Prostate gland (tissue), 2 donors: Measurements from ENCODE around the gene NUS1. TPM values are rescaled to one million over a fixed set of nuclear protein-coding genes. Genes with fewer than 3 reads are reported as not detected.
"Not testable (repeated sequence)": the region's sequence is repeated elsewhere in the genome, so short reads cannot be mapped to it uniquely, and the experiment has no call there.

Experiments used
- DNase-seq: peaks from one replicate; pipeline ENCODE4 v3.0.0-alpha.2; 2019; ENCODE audit warnings: low spot score
- H3K27ac ChIP-seq, 2 donors: fragments of 200-600 bp; sonication (generic); 2 replicates each; pipeline ENCODE4 v1.5.1; 2017 to 2019
- H3K27me3 ChIP-seq: fragments of 200-600 bp; sonication (generic); replicated peaks from 2 replicates; pipeline ENCODE4 v1.5.1; 2019; ENCODE audit not compliant: insufficient read depth
- H3K36me3 ChIP-seq, 2 donors: fragments of 200-600 bp; sonication (generic); 1 replicate in 1 of 2; 2 replicates in 1 of 2; pipeline versions ENCODE4 v1.5.1 to v1.8.1; 2017 to 2019
- H3K4me1 ChIP-seq: fragments of 200-600 bp; sonication (generic); replicated peaks from 2 replicates; pipeline ENCODE4 v1.5.1; 2019
- H3K4me3 ChIP-seq, 2 donors: fragments of 200-600 bp; sonication (generic); 2 replicates each; pipeline ENCODE4 v1.5.1; 2017 to 2019
- H3K9me3 ChIP-seq: fragments of 200-600 bp; sonication (generic); 2 replicates; pipeline ENCODE4 v1.5.1; 2017
- CTCF ChIP-seq, 4 experiments: fragments of 200-600 bp in 2 of 4; fragments of 450-650 bp in 2 of 4; sonication (generic) in 2 of 4; IDR thresholded peaks; 1 replicate in 3 of 4; 2 replicates in 1 of 4; pipeline ENCODE4 v1.5.1; 2016 to 2019; ENCODE audit warnings: antibody characterized with exemption in 4 of 4, mild to moderate bottlenecking in 2 of 4, moderate library complexity in 2 of 4
- POLR2A ChIP-seq: fragments of 450-650 bp; IDR thresholded peaks from one replicate; pipeline ENCODE4 v1.6.1; 2016; ENCODE audit warnings: antibody characterized with exemption, mild to moderate bottlenecking
- POLR2AphosphoS5 ChIP-seq: sonication (generic); formaldehyde crosslinking; IDR thresholded peaks from one replicate; pipeline ENCODE4 v1.6.1; 2017; ENCODE audit warnings: antibody characterized with exemption
- WGBS: methylation state at CpG from one replicate; pipeline ENCODE4 v1.1.5; 2018; 5-methylcytosine and 5-hydroxymethylcytosine counted together
- intact Hi-C: fragments of 100-400 bp; cut with DNase I; formaldehyde crosslinking; loops from one replicate; pipeline ENCODE4 v1.14.2; 2022
- total RNA-seq, 2 donors: library from RNA; depleted of rRNA; stranded (reverse); fragments of >200 nt; gene quantifications; one replicate each; pipeline ENCODE4 v1.1.0, GENCODE V29; 2016

The NUS1 gene
- total RNA-seq, 2 donors from 2014 or later, result 17.5 to 26.1 TPM

- intact Hi-C loops, result no loop called here
- Histone ChIP-seq H3K27me3 (no peaks in the 10 kb centered on the region), H3K4me1 (no peaks in the 10 kb centered on the region), H3K27ac (no peak overlapping the region), H3K4me3 (no peak overlapping the region), H3K9me3 (no peaks in the 10 kb centered on the region), H3K36me3 (no peaks in the 10 kb centered on the region)
- WGBS, result 99% methylated on average over 2 of the region's 2 CpGs
- no peak for TF ChIP-seq POLR2AphosphoS5
- TF ChIP-seq CTCF (IDR thresholded peaks at IDR 0.05), result no peak
- TF ChIP-seq POLR2A, result no peak
- no peak for DNase-seq
Measured at GRCh38 chr6:117685359-117685758, 10.1 kb downstream of the NUS1 start.

GRCh38 chr6:117687021-117687648 is 11.9 kb downstream of the NUS1 start:
- TF ChIP-seq POLR2AphosphoS5 (no peak), CTCF (IDR thresholded peaks at IDR 0.05) (no peak), POLR2A (no peak)
- Histone ChIP-seq H3K4me1 (no peaks in the 10 kb centered on the region), H3K36me3 (no peaks in the 10 kb centered on the region), H3K4me3 (no peak overlapping the region), H3K27ac (no peak overlapping the region), H3K27me3 (no peaks in the 10 kb centered on the region), H3K9me3 (no peaks in the 10 kb centered on the region)
- no peak for DNase-seq
- 73% methylated on average over 1 of the region's 1 CpG for WGBS
- intact Hi-C loops, result no loop called here

GRCh38 chr6:117689584-117689983 is 14.3 kb downstream of the NUS1 start:
- DNase-seq, H3K4me3 ChIP-seq, H3K9me3 ChIP-seq, intact Hi-C loops, H3K27me3 ChIP-seq, H3K27ac ChIP-seq, H3K36me3 ChIP-seq, H3K4me1 ChIP-seq: not testable (repeated sequence)
- 94% methylated on average over 4 of the region's 4 CpGs for WGBS

GRCh38 chr6:117706504-117706903 is 31.2 kb downstream of the NUS1 start:
- H3K27me3 ChIP-seq, result no peaks in the 10 kb centered on the region
- intact Hi-C loops, result no loop called here
- no peaks in the 10 kb centered on the region for H3K4me1 ChIP-seq
- WGBS, result 87% methylated on average over 3 of the region's 3 CpGs
- TF ChIP-seq POLR2AphosphoS5 (no peak), POLR2A (no peak), CTCF (IDR thresholded peaks at IDR 0.05) (no peak)
- H3K27ac ChIP-seq, result no peak overlapping the region
- no peak for DNase-seq
- H3K36me3 ChIP-seq, result no peaks in the 10 kb centered on the region
- no peak overlapping the region for H3K4me3 ChIP-seq
- no peaks in the 10 kb centered on the region for H3K9me3 ChIP-seq

GRCh38 chr6:117706936-117707509 is 31.8 kb downstream of the NUS1 start:
- WGBS, result 83% methylated on average over 6 of the region's 7 CpGs

GRCh38 chr6:117711369-117711768 is 36.1 kb downstream of the NUS1 start:
- no peak overlapping the region for H3K27ac ChIP-seq
- intact Hi-C loops, result no loop called here
- no peaks in the 10 kb centered on the region for H3K36me3 ChIP-seq
- no peak for DNase-seq
- no peak overlapping the region for H3K4me3 ChIP-seq
- no peaks in the 10 kb centered on the region for H3K27me3 ChIP-seq
- no peaks in the 10 kb centered on the region for H3K9me3 ChIP-seq
- TF ChIP-seq POLR2A (no peak), POLR2AphosphoS5 (no peak), CTCF (IDR thresholded peaks at IDR 0.05) (no peak)
- H3K4me1 ChIP-seq, result no peaks in the 10 kb centered on the region

More at GRCh38 chr6:117706936-117707509, 31.8 kb downstream of the NUS1 start:
- H3K27me3 ChIP-seq, DNase-seq, H3K27ac ChIP-seq, H3K36me3 ChIP-seq, intact Hi-C loops, H3K4me1 ChIP-seq, H3K4me3 ChIP-seq, H3K9me3 ChIP-seq: not testable (repeated sequence)
